ENCODE data around the gene KLHL24.
"Not testable (repeated sequence)": the region's sequence is repeated elsewhere in the genome, so short reads cannot be mapped to it uniquely, and the experiment has no call there.

Gene KLHL24

DNA sequence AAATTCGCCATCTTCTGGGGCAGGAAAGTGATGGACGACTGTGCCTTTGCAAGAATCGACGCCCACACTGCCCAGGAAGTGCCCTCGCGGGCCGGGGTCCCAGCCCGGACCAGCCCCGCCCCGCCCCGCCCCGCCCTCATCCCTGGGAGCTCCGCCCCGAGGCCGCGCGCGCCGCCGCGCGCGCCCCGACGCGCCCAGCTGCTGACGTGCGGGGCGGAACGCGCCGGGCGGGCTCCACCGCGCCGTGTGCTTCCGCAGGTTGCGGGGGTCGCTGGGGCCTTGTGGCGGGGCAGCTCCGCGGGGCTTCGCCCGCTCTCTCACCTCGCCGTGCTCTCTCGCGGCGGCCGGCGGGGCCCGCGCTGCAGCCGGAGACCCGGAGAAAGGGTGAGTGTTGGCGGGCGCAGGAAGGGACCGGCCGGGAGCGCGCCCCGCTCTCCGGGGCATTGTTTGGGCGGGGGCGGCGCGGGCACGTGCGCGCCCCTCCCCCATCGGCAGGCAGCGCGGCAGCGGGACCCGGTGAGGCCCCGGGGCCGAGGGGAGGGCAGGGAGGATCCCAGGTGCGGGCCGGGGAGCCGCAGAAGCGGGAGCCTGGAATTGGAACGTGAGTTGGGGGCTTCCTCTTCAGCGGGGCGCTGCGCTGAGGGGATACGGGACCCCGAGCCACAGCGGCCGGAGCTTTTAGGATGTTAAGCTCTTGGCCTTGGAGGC lies 62.3 kb downstream of the KLHL24 start, which contains the start of gene YEATS2:
Gene YEATS2, plus strand, starts transcription at position 188 of the 708 bp plus-strand sequence. CDS start 17,366 bp downstream, outside the sequence.
- peak; percentile 71 to 78 for DNase-seq

DNA sequence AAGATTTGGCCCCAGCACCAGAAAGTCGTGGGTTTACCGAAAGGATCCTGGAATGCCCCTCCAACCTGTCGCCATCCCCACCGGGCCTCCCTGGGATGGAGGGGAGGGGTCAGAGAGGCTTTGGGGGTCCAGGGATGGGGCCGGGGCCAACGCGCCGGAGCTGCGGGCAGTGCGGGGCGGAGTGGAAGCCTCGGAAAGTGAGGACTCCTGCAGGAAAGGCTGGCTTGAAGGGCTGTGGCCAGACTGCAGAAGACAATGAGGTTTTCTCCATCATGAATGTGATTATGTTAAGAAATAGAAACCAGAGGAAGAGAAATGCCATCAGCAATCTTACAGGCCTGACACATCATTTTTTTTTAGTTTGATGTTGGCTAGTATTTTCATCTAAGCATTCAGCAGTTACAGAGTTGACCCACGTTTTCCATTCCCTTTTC lies 62.9 kb downstream of the KLHL24 start:
- peak in 1 of 2 donors; percentile 34 for DNase-seq

DNA sequence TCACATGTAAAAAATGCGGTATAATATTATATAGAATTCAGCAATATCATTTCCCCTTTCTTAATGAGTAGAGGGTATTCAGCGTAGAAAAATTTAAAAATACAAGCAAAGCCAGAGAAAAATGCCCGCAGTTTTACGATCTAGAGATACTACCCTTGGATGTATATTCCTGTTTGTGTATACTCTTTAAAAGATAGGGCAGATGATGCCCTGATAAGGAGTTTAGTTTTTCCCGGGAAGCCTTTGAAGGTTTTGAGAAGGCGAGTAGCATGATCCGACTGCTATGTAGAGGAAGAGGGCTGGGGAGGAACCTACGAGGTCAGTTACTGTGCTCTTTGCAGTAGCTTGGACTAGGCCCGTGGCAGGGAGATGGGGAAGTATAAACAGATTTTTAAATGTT lies 63.3 kb downstream of the KLHL24 start:
- peak; percentile 20 to 47 for DNase-seq

DNA sequence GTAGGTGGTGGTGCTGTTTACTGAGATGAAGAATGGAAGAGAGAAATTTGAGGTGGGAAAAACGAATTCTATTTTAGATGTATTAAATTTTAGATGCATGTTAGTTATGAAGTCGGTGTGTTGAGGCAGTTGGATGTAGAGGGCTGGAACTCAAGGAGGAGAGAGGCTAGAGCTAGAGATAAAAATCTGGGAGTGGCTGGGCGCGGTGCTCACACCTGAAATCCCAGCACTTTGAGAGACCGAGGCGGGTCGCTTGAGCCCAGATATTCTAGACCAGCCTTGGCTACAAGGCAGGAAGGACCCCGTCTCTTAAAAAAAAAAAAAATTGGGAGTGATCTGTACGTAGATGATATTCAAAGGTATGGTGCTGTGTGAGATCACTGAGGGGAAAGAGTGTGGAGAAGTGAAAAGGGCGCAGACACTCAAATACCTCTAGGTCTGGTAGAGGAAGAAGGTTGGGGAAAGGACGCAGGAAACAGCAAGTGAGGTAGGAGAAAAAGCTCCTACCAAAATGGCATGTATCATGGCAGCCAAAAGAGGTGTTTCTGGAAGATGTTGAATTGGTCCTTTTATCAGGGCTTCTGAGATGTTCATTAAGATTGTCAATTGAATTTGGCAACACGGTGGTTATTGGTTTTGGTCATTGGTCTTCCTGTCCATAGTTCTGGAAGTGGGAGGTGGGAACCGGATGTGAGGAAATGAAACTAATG lies 64.0 kb downstream of the KLHL24 start:
- DNase-seq: no peak

DNA sequence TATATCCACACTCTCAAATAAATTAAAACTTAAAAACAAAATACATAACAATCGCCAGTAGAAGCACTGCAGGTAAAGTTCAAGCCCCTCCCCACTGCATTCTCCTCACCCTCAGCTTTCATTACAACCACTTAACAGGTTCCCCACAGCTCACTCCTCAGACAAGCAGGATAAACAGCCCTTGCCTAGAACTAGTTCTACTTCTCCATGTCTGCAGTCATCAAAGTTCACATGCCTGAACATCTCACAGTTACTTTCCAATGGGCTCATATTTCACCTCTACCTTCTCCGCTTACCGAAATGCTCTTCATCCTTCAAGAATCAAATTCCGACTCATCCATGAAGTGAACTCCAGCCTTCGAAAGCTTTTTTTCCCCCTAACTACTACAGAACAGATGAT lies 66.3 kb downstream of the KLHL24 start:
- DNase-seq: no peak

DNA sequence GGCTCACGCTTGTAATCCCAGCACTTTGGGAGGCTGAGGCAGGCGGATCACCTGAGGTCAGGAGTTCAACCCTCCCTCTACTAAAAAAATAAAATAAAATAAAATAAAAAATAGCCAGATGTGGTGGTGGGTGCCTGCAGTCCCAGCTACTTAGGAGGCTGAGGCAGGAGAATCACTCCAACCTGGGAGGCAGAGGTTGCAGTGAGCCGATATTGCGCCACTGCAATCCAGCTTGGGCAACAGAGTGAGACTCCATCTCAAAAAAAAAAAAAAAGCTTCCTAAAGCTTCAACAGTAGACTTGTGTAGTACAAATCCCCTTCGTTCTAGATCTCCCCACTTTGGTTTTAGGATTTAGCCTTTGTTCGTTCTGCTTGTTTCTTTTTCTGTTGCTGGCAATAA lies 68.5 kb downstream of the KLHL24 start:
- not testable (repeated sequence) for DNase-seq

DNA sequence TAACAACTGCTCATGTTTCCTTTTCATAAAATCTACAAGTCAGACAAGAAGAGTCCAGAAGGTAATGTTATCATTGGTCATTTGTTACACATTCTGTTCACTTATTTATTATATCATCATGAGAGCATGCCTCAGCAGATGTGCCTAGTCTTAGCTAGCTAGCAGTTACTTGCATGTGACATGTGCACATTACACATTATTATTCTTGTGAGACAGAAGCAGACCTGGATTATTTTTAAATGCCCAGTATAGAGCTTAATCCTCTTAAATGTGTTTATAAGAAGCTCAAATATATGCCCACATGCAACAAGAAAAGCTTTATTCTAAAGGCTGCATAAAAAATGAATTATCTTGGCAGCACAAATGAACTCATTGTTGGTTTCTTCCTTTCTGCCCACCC lies 74.8 kb downstream of the KLHL24 start:
- no peak for DNase-seq

DNA sequence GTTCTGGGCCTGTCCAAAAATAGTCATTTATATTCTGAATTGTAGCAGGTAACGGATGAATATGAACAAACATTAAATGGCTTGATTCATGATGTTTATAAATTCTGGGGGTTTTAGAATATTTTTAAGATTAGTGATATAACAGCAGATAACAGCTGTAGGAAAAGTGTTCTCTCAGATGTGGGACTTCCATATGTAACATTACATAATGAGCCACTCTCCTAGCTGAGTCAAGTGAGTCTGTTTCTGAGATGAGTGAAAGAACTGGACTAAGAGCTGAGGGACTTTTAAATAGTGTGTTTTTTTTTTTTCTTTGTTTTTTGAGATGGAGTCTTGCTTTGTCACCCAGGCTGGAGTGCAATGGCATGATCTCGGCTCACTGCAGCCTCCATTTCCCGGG lies 76.1 kb downstream of the KLHL24 start:
- no peak for DNase-seq

DNA sequence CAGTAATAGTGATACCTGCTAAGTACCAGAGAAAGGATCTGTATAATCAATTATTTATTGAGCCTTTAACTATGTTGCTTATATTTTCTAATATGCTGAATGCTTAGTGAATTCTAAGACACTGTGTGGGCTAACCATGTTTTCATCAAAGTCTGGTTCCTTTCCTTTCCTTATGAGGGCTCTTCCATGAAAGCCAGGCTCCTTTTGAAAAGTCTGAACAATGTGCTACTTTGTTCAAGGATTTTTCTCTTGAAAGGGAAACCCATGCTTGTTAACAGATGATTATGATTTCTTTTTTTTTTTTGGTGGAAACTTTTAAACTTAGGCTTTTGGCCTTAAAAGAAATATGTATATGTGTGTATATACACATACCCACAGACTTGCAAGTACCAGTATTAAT lies 79.2 kb downstream of the KLHL24 start:
- no peak for DNase-seq

DNA sequence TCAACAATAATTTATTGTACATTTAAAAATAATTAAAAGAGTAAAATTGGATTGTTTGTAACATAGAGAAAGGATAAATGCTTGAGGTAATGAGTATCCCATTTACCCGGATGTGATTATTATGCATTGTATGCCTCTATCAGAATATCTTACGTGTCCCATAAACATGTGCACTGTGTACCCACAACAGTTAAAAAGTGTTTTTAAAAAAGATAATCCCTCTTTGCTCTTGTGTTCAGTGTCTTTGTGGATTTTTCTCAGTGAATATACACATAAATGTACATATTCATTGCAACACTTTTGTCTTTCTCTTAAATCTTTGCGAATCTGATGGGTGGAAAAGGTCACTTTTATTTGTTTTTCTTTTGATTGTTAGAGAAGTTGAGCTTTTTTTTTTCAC lies 82.6 kb downstream of the KLHL24 start:
- DNase-seq: no peak

DNA sequence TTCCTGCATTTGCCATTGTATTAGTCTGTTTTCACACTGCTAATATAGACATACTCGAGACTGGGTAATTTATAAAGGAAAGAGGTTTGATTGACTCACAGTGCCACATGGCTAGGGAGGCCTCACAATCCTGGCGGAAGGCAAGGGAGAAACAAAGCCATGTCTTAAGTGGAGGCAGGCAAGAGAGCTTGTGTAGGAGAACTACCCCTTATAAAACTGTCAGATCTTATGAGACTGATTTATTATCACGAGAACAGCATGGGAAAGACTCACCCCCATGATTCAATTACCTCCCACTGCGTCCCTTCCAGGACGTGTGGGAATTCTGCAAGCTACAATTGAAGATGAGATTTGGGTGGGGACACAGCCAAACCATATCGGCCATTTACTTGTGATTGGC lies 90.0 kb downstream of the KLHL24 start:
- DNase-seq: no peak

DNA sequence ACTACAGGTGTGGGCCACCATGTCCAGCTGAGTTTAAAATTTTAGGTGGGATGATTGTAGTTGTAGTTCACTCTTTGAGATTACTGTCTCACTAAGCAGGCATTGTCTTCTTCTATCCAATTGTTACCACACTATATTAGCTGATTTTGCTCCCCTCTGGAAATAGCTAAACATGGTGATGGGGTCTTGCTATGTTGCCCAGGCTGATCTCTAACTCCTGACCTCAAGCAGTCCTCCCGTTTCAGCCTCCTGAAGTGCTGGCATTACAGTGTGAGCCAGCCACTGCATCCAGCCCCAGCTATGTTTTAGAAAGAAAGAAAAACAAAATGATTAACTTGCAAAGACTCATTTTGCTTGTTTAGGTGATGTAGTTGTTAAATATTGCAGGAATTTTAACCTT lies 92.8 kb downstream of the KLHL24 start:
- no peak for DNase-seq

DNA sequence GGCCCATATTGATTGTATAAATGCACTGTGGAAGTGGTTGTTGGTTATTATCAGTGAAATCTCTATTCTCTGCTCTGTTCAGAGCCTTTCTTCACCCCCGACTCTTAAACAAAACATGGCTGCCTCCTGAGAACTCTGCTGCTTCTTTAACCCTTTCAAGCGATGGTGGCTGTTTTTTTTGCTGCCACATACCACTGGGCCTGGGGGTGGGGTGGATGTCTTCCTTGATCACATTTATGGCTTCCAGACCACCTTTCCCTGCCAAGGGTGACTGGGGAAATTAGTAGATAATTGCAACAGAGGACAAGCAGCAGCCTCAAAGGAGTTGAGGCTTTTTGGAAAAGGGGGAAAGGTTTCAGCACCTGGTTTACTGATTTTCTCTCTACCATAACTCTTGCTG lies 94.9 kb downstream of the KLHL24 start:
- no peak for DNase-seq

DNA sequence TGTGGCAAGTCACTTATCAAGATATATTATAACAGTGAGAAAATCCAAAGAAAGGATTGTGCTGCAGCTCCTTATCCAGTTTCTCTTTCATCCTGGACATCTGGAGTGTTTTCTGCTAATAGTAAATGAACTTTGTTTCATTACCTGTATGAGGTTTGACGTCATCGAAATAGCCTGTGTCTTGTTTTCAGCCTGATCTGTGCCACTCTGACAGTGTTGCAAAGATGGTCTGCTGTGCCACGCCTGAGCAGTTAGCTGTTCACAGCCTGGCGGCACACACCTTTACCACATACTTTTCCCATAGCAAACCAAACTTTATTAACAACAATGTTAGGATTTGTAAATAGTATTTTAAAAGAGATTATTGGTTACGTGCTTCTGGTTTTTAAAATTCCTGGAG lies 96.2 kb downstream of the KLHL24 start:
- DNase-seq: no peak

DNA sequence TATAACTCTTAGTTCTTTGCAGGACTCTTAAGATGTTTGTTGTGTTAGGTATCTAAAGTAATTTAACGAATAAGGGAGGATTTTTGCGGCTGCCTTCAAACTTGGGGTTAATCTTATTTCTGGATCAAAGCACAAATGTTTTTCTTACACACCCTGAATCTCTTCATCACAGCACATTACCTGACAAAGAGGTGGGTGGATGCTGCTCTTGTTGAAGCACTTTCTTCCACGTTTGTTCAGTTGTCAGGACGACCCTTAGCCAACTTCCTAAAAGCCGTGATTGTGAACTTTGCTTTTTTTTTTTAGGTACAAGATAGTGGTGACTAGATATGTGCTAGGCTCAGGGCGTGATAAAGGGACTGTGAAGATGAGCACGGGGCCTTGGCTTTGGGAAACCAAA lies 98.1 kb downstream of the KLHL24 start:
- no peak for DNase-seq
